Stimulated activated CD8-positive, alpha-beta memory T cell treated with anti-CD3 and anti-CD28 coated beads, Interleukin-7, amount 100 ng/mL, for 4 hours (primary cell): Measurements from ENCODE around the gene SUN1.

ENCODE experiments used
- DNase-seq, 2 donors: peaks; one replicate each; pipeline ENCODE4 v3.0.0-alpha.2; 2020; ENCODE audit warnings: low read depth in 2 of 2

The SUN1 gene

DNA sequence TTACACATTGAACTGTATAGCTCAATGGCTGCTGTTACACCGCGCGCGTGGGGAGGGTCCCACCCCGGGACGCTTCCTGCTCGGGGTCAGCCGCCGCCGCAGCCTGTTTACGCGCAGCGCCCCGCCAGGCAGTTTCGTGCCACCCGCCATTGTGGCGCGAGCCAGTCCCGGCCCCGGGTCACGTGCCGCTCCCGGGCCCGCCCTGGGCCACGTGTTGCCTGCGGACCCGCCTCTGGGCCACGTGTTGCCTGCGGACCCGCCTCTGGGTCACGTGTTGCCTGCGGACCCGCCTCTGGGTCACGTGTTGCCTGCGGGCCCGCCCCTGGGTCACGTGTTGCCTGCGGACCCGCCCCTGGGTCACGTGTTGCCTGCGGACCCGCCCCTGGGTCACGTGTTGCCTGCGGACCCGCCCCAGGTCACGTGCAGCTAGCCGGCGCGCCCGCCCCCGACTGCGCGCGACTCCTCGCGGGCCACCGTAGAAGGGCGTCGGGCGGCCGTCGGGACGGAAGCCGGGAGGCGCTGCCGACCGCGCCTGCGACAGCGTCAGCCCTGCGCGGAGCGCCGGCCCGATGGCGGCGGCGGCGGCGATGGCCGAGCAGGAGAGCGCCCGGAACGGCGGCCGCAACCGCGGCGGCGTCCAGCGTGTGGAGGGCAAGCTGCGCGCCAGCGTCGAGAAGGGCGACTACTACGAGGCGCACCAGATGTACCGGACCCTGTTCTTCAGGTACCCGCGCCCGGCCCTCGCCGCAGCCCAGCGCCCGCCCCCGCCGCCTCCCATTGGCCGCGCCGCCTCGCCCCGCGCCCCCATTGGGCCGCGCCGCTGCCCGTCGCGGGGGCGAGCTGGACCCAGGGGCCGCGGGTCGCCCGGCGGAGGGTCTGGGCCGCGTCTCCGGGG, 44.0 kb downstream of the SUN1 start, which contains the start of gene GET4:
GET4 (plus strand) TSS at position 478 of the 895 bp plus-strand sequence; CDS start at position 570, 92 bp downstream.
- DNase-seq = peak; percentile 92 to 95

DNA sequence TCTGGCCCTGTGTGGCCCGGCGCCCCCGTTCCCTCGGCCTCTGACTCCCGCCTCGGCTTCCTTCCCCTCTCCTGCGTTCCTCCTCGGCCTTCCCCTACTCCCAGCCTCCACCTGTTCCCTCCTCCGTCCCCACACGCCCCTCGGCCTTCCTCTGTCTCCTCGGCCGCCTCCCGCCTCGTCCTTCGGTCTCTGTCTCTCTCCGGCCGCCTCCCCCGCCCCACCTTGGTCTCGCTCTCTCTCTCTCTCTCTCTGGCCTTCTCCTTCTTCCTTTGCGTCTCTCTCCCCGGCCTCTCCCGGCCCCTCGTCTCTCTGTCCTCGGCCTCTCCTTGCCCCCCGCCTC, 44.7 kb downstream of the SUN1 start:
- no peak for DNase-seq

DNA sequence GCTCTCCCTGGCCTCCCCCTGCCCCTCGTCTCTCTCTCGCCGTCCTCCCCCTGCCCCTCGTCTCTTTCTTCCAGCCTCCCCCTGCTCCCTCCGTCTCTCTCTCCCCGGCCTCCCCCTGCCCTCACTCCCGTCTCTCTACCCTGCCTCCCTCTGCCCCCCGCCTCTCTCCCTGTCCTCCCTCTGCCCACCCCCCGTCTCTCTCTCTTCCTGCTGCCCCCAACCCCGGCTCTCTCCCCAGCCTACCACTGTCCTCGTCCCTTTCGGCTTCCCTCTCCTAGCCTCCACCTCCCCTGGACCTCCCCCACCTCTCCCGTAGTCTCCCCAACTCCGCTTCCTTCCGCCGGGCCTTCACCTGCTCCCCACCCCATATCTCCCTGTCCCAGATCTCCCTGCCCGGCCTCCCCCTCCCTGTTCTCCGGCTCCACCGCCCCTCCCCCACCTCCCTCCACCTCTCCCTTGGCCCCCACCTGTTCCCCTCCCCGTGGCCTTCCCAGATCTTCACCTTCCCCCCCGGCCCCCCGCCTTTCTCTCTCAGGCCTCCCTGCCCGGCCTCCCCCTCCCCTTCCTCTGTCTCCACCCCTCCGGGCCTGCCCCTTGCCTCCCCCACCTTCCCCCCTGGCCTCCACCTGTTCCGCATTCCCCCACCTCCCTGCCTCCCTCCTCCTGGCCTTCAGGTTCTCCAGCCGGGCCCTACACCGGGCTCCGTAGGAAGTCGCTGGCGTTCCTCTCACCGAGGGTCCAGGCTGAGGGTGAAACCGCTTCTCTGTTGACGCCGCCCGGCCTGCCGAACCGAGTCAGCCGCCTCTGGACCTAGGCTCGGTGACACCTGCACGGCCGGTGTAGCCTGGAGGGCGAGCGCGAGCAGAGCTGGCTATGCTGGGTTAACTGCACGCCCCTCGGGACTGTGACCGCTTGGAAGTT, 45.3 kb downstream of the SUN1 start:
- DNase-seq = no peak

DNA sequence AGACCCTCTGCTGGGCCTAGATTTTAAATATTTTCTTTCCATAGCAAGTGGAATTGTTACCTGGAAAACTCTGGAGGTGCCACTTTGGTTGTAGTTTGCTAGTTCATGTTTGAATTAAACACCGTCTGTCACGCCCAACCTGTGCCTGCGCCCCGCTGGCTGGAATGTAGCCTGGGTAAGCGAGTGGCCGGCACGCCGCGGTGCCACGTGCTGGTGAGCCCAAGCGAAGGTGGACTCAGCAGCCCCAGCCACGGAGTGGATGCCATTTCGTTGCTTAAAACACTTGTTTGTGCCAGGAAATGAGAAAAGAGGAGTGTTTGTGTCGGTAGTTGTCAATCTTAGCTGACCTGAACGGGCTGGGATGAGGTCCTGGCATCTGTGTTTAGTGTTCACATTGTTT, 46.8 kb downstream of the SUN1 start:
- DNase-seq = no peak

DNA sequence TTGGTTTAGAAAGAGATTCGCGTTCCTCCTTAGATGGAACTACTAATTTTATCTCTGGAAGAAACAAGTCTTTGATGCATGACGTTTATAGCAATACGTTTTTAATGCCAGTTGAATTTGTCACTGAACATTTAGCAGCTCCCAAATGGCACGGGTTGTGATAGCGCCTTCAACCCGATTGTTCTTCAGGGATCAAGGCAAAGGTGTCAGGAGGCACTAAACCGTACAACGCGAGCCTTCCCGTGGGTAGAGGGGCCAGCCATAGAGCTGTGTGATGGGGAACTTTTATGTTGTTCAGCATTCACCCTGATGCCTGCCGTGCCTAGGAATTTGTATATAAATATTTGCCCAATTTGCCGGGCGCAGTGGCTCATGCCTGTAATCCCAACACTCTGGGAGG, 47.4 kb downstream of the SUN1 start:
- DNase-seq = no peak

DNA sequence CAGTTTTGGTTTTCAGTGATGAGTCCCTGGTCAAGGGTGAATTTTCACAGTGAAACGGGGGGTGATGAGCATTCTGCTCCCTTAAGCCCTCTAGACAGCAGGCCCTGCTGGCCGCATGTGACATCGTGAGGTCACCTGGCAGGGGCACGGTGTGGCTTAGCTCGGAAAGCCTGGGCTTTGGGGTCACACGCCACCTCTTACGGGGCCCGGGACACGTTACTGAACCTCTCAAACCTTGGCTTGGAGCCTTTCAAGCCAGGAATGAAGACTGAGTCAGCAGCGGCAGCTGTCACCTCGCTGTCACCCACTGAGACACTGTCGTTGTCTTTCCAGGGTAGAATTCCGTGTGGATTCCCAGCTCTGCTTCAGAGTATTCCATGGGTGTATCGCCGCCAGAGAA, 48.2 kb downstream of the SUN1 start:
- DNase-seq = no peak

DNA sequence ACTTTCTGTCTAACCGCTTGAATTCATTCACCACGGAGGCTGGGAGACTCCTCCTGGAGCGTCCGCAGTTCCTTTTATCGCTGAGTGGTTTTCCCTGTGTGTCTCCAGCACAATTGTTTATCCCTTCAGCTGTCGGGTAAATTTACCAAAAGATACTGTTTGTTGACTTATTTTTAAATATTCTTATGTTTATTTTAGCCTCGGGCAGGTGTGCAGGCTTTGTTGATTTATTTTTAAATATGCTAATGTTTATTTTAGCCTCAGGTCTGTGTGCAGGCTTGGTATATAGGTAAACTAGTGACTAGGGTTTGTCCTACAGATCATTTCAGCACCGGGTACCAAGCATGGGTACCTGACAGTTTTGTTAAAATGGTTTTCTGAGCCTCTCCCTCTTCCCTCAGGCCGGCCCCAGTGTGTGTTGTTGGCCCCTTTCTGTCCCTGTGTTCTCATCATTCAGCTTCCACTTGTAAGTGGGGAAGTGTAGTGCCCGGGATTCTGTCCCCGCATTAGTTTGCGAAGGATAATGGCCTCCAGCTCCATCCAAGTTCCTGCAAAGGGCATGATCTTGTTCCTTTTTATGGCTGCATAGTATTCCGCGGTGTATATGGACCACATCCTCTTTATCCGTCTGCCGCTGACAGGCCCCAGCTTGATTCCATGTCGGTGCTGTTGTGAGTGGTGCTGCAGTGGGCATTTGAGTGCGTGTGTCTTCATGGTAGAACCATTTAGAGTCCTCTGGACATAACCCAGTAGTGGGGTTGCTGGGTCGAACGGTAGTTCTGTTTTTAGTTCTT, 49.4 kb downstream of the SUN1 start:
- no peak for DNase-seq

DNA sequence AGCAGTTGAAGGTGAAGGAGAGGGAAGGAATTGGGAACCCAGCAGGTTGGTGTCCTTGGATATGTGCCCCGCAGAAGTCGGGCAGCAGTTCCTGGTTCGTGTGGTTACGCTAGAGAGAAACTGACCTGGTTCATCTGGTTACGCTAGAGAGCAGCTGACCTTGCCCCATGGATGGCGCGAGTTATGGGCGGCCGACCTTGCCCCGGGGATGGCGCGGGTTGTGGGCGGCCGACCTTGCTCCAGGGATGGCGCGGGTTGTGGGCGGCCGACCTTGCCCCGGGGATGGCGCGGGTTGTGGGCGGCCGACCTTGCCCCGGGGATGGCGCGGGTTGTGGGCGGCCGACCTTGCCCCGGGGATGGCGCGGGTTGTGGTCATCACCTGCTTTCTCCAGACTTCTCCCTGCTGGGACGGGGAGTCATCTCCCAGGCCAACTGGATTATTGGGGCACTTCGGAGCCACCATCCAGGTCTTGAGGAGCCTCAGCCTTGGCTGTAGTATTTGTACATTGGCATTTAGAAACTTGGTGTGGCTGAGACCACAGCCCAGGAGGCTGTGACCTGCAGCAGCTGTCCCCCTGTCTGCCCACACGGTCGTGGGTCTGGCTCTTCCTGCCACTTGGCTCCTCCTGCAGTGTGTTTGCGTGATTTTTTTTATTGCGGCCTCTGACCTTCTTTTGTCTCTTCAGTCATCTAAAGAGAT, 50.2 kb downstream of the SUN1 start:
- DNase-seq = no peak

DNA sequence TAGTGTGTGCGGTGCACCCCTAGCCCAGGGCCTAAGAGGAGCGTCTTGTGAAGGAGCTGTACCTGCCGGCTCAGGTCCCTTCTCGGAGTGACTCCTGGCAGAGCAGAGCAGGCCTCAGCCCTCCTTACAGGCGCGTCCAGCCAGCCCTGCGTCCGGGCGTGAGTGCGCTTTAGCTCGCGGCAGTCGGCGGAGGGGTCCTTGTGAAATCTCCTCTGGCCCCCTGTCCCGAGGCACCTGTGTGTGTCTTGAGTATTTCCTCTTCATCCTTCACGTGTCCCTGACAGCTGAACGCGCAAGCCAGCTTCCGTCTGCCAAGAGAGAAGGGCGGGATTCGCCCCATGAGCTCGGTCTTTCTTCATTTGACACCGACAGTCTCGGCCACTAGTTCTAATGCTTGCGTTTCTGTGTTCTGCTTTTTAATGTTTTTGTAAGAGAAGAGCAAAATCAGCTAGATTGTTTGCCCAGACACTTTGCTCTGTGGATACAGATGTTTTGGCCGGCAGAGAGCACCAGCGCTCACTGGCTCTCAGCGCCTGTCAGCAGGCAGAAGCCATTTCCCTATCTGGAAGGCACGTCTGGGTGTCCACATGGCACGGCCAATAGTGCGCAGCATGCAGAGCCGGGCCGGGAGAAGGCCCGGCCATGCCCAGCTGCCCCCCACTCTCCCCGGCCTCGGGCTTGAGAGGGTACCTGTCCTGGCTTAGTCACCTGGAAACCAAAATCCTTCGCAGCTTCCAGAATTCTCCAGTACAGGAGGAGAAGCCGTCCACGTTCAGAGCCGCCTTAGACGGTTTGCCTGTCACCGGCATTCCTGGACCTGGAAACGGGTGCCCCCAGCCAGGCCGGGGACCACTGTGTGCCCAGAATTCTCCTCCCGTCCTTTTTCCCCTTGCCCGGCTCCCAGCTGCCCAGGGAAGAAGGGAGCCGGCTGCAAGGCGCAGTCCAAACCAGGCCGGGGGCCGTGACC, 51.1 kb downstream of the SUN1 start:
- DNase-seq = no peak

DNA sequence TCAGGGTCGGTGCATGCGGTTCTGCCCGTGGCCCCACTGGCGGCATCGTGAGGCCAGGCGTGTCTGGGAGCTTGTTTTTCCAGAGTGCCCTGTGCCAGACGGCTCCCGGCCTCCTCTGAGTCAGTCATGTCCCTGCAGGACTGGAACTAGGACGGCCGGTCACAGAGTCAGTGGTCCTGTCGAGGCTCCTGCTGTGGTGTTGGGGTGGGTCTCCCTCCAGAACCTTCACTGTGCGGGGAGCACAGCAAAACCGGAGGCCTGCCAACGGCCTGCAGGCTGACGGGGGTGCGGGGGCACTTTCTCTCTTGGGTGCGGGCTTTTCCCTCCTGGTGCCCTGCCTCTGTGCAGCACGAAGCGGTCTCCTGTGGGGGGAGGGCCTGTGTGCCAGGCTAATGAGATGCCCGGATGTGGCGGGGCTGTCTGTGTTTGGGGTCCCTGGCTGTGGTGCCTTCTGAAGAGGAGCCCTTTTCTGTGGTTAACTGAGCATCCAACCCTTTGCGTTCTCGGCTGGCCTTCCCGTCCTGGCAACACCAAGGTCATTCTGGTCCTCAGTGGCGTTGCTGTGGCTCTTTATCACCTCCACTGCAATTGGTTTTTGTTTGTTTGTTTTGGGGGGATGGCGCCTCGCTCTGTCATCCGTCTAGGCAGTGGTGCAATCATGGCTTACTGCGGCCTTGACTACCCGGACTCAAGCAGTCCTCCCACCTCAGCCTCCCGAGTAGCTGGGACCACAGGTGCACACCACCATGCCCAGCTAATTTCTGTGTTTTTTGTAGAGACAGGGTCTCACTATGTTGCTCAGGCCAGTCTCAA, 52.1 kb downstream of the SUN1 start:
- no peak for DNase-seq

DNA sequence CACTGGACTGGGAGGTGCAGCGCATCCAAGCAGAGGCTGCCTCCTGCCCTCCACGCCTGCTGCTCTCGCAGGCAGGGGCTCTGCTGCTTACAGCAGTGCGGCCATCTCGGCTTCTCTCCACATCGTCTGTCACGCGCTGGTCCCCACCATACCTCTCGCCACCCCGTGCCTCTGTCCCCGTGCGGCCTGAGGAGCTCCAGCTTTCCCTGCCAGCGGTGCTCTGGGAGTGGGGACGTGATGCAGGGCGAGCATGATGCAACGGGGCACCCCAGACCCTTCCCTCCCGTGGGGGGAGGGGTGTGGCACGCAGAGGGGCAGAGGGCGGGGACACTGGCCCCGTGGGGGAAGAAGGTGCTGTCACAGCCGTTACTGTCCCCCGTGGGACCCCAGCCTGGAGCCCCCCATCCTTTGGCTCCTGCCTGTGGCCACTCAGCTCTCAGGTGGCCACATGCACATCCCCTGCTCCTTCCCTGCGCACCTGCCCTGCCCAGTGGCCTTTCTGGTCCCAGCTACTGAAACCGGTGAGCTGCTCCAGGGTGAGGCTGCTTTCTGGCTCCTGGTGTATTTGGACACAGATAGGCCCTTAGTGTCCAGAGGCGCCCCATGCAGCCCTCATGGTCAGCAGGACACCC, 53.1 kb downstream of the SUN1 start:
- no peak for DNase-seq

DNA sequence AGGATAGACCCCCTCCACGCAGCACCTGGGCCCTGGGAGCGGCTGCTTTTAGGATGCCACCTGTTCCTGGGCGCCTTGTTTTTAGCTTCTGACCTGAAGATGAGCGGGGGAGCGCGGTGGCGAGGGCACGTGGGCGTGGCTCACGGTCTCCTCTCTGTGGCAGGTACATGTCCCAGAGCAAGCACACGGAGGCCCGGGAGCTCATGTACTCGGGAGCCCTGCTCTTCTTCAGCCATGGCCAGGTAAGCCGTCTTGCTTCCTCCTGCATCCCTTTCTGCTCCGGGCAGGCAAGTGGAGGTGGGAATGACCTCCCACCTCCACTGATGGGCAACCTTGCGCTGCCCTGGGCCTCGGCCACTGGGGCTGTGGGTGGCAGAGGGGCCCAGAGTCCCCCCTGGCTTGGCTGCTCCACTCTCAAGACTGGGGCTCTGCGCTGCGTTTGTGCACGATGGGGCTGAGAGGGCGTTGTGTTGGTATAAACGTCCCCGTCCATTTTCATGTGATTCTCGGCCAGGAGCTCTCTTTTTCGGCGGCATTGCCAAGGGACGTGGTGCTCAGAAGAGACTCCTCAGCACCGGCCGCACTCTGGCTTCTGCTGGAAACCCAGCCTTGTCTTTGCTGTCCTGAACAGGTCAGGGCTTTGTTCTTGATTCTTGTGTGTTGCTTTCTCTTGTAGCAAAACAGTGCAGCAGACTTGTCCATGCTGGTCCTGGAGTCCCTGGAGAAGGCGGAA, 53.8 kb downstream of the SUN1 start:
- DNase-seq = no peak

DNA sequence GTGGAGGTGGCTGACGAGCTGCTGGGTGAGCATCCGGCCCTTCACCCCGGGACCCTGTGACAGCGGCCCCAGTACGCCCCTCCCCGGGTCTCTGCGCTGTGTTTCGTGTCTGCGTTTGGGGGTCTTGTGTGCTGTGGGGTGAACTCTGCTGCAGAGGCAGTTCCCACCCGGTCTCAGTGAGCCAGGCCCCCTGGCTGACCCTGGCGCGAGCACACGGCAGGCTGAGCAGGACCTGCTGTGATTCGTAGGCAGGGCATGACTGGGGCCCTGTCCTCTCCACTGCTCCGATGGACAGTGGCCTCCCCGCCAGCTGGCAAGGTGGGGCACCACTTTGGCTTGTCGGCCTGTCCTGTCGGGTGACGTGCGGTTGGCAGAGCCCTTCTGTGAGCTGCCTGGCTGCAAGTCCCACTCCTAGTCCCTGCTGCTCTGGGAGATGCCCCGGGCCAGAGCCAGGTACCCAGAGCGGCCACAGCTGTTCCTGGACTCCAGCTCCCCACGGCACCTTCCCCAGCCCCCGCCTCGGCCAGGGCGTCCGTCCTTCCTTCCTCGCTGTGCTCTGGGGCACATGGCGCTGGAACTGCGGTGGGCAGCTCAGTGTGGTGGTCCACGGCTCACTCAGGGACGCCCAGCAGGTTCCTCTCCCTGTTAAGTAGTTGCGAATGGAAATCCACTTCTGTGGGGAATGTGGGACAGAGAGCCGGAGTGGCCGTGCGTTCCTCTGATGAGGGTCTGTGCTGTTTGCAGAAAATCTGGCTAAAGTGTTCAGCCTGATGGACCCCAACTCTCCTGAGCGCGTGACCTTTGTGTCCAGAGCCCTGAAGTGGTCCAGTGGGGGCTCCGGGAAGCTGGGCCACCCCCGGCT, 54.6 kb downstream of the SUN1 start:
- DNase-seq = no peak

DNA sequence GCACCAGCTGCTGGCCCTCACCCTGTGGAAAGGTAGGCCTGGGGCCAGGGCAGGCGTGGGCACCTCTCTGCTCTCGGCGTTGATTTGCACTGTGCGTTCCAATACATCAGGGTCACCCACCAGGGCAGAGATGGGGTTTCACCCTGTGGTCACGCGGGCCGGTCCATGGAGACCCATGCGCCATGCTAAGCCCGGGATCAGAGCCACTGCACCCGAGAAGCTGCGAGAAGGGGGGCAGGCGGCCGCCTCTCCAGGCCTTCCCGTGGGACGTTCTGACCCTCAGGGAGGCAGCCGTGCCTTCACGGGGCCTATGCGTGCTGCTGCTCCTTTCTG, 55.2 kb downstream of the SUN1 start:
- DNase-seq = no peak

DNA sequence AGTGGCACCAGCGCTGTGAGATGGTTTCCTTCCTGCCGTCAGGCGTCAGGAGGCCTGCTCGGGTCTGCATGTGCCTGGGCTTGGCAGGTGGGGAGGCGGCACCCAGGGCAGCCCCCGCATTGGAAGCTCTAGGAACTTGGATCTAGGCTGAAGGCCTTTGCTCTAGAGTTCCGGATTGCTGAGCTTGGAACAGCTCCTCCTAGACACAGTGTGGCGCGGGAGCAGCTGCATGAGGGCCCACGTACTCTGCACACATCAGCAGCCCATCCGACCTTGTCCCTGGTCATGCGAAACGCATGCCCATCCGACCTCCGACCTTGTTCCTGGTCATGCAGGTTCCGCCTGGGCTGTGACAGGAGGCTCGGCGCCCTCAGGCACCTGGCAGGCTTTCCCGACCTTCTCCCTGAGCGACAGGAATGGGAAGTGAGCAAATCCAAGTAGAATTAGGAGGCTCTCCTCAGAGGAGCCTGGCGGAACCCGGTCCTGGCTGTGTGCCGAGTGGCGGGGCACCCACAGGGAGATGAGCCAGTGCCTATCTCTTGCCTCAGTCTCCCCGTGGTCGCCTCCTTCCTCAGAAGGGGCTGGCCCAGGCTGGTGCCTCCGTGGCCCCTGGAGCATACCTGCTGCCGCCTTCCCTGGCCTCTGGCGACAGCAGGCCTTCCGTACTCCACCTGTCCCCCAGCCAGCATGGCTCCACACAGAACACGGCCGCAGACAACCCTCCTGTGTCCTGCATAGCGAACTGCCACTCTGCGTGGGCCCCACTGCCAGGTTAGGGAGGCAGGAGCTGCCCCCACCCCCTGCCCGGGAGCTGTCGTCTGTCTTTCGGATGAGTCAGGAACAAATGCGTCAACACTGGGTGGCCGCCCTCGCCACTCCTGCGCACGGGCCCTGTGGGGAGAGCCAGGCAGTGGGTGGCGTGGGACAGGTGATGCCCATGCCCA, 56.1 kb downstream of the SUN1 start:
- DNase-seq = no peak

DNA sequence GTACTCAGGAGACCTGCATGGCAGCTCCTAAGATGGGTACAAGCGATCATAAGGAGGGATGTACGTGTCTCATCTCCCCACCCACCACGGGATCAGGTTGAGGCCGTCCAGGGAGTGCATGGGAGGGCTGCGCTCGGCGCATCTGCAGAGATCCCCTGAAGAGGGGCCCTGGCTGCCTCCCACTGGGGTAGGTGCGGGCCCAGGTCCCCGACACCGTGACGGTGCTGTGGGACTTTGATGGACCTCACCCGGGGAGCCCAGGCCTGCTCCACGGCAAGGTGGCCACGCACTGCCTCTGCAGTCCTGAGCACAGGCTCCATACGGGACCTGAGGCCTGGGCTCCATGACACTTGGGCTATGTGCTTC, 56.7 kb downstream of the SUN1 start:
- DNase-seq = no peak
